Measurements from ENCODE around the gene RAB1B. TPM values are rescaled to one million over a fixed set of nuclear protein-coding genes. Genes with fewer than 3 reads are reported as not detected.

RAB1B gene
- total RNA-seq, 1 experiment from 2014 or later = 148 TPM

DNA sequence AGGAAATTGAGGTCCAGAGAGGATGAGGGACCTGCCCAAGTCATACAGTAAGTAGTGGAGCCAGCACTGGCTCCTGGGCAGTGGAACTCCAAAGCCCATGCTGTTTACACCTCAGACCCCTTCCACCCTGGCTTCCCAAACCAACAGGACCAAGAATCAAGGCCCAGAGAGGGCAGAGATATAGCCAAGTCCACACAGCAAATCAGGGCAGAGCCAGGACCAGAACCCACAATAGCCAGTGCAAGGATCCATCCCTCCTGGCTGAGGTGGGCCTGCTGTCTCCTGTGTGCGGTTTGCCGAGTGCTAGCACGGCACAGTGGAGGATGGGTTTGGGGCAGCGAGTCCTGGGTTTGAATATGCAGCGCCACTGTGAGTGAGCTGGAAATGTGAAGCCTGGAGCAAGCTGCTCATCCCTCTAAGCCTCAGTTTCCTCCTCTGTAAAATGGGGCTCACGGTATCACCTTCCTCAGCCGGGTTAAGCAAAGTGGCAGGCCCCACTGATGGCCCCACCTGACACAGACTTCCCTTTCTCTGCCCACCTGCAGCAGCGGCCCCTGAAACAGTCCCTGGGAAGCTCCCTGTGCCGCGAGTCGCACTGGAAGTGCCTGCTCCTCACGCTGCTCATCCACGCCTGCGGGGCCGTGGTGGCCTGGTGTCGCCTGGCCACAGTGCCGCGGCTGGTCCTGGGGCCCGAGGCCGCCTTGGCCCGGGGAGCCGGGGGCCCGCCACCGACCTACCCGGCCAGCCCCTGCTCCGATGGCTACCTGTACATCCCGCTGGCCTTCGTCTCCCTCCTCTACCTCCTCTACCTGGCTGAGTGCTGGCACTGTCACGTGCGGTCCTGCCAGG is 25.6 kb downstream of the RAB1B start:
- no TSS peak for BruUV-seq (replicated peaks)
- Histone ChIP-seq H3K9me3 (ENCODE audit: control insufficient read depth in 1 of 2, insufficient read depth in 1 of 2, low read depth in 1 of 2, low read length in 2 of 2) (no peaks in the 10 kb centered on the region), H3K4me1 (ENCODE audit: control insufficient read depth in 1 of 2, insufficient read depth in 2 of 2, low read length in 2 of 2) (peaks cover 18 to 36% of the 10 kb centered on the region in 2 experiments), H3K36me3 (ENCODE audit: control insufficient read depth in 1 of 2, insufficient read depth in 2 of 2, low read length in 2 of 2) (no peaks in the 10 kb centered on the region), H3K4me3 (replicated peaks in 1 of 2; ENCODE audit: low read depth in 1 of 2, low read length in 2 of 2) (no peak overlapping the region), H3K27me3 (ENCODE audit: insufficient read depth, low read length) (no peaks in the 10 kb centered on the region), H3K4me2 (ENCODE audit: low read length) (no peak overlapping the region), H2AFZ (ENCODE audit: low read depth, low read length, poor library complexity, severe bottlenecking) (no peak overlapping the region), H3K27ac (ENCODE audit: low read depth, low read length) (no peak overlapping the region), H3K9ac (ENCODE audit: low read length) (no peak overlapping the region), H3K9me2 (ENCODE audit: insufficient read depth) (no peaks in the 10 kb centered on the region), H4K20me1 (ENCODE audit: insufficient read depth) (no peaks in the 10 kb centered on the region), H3K79me2 (ENCODE audit: insufficient read depth, low read length) (no peaks in the 10 kb centered on the region)
- intact Hi-C loops (cut with micrococcal nuclease) = no loop called here
- ATAC-seq (no peak), DNase-seq (ENCODE audit: low read depth, low spot score) (no peak)
- TF ChIP-seq SIN3A (IDR thresholded peaks at IDR 0.05; ENCODE audit: low read depth) (no peak), POLR2A (IDR thresholded peaks at IDR 0.05; ENCODE audit: borderline replicate concordance, extremely low read depth, insufficient read depth, insufficient read length) (no peak), RAD21 (IDR thresholded peaks at IDR 0.05; ENCODE audit: low read depth) (no peak), CEBPB (IDR thresholded peaks at IDR 0.05; ENCODE audit: low read depth) (no peak), ZFX (IDR thresholded peaks at IDR 0.05) (no peak), FOSL1 (IDR thresholded peaks at IDR 0.05; ENCODE audit: low read depth) (no peak), EZH2phosphoT487 (IDR thresholded peaks at IDR 0.05; ENCODE audit: borderline replicate concordance) (no peak), TCF7L2 (IDR thresholded peaks at IDR 0.05; ENCODE audit: borderline replicate concordance, extremely low read depth, insufficient read depth, insufficient read length) (no peak), ELF1 (IDR thresholded peaks at IDR 0.05; ENCODE audit: borderline replicate concordance, low read depth) (no peak), CBX3 (IDR thresholded peaks at IDR 0.05; ENCODE audit: low read depth) (no peak), SRF (IDR thresholded peaks at IDR 0.05; ENCODE audit: low read depth) (no peak), JUND (IDR thresholded peaks at IDR 0.05) (no peak), YY1 (IDR thresholded peaks at IDR 0.05; ENCODE audit: extremely low read depth, insufficient replicate concordance, low read depth, low read length) (no peak), SP1 (IDR thresholded peaks at IDR 0.05; ENCODE audit: low read depth) (no peak), POLR2AphosphoS5 (IDR thresholded peaks at IDR 0.05; ENCODE audit: low read depth, low read length) (no peak), ZNF274 (IDR thresholded peaks at IDR 0.05; ENCODE audit: low read depth, low read length) (no peak)
- TF ChIP-seq, protein P1, sequence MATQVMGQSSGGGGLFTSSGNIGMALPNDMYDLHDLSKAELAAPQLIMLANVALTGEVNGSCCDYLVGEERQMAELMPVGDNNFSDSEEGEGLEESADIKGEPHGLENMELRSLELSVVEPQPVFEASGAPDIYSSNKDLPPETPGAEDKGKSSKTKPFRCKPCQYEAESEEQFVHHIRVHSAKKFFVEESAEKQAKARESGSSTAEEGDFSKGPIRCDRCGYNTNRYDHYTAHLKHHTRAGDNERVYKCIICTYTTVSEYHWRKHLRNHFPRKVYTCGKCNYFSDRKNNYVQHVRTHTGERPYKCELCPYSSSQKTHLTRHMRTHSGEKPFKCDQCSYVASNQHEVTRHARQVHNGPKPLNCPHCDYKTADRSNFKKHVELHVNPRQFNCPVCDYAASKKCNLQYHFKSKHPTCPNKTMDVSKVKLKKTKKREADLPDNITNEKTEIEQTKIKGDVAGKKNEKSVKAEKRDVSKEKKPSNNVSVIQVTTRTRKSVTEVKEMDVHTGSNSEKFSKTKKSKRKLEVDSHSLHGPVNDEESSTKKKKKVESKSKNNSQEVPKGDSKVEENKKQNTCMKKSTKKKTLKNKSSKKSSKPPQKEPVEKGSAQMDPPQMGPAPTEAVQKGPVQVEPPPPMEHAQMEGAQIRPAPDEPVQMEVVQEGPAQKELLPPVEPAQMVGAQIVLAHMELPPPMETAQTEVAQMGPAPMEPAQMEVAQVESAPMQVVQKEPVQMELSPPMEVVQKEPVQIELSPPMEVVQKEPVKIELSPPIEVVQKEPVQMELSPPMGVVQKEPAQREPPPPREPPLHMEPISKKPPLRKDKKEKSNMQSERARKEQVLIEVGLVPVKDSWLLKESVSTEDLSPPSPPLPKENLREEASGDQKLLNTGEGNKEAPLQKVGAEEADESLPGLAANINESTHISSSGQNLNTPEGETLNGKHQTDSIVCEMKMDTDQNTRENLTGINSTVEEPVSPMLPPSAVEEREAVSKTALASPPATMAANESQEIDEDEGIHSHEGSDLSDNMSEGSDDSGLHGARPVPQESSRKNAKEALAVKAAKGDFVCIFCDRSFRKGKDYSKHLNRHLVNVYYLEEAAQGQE (IDR thresholded peaks at IDR 0.05; ENCODE audit: low read depth) = no peak
- TF ChIP-seq, protein P2, sequence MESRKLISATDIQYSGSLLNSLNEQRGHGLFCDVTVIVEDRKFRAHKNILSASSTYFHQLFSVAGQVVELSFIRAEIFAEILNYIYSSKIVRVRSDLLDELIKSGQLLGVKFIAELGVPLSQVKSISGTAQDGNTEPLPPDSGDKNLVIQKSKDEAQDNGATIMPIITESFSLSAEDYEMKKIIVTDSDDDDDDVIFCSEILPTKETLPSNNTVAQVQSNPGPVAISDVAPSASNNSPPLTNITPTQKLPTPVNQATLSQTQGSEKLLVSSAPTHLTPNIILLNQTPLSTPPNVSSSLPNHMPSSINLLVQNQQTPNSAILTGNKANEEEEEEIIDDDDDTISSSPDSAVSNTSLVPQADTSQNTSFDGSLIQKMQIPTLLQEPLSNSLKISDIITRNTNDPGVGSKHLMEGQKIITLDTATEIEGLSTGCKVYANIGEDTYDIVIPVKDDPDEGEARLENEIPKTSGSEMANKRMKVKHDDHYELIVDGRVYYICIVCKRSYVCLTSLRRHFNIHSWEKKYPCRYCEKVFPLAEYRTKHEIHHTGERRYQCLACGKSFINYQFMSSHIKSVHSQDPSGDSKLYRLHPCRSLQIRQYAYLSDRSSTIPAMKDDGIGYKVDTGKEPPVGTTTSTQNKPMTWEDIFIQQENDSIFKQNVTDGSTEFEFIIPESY (IDR thresholded peaks at IDR 0.05; ENCODE audit: extremely low read depth, insufficient replicate concordance, low read length) = no peak
- TF ChIP-seq, protein P3, sequence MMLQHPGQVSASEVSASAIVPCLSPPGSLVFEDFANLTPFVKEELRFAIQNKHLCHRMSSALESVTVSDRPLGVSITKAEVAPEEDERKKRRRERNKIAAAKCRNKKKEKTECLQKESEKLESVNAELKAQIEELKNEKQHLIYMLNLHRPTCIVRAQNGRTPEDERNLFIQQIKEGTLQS (IDR thresholded peaks at IDR 0.05) = no peak
- TF ChIP-seq, protein P4, sequence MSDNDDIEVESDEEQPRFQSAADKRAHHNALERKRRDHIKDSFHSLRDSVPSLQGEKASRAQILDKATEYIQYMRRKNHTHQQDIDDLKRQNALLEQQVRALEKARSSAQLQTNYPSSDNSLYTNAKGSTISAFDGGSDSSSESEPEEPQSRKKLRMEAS (IDR thresholded peaks at IDR 0.05) = no peak
- POLR2A ChIA-PET = no interaction called here
- CTCF ChIA-PET = no interaction called here
- RAD21 ChIA-PET (ENCODE audit: low non-redundant PET in 1 of 2, low total read pairs in 2 of 2, uncharacterized antibody in 2 of 2, unreplicated experiment in 2 of 2) = no interaction called here
